Activated CD8-positive, alpha-beta memory T cell treated with anti-CD3 and anti-CD28 coated beads for 48 hours (primary cell): ENCODE results near the gene SKAP1.
A peak's percentile ranks its signal among the peaks of the same experiment; 100 is the strongest.

Experiments
- DNase-seq, 3 experiments: peaks; one replicate each; pipeline ENCODE4 v3.0.0-alpha.2; 2020; ENCODE audit warnings: low read depth in 2 of 3, low spot score in 2 of 3

SKAP1 gene

DNA sequence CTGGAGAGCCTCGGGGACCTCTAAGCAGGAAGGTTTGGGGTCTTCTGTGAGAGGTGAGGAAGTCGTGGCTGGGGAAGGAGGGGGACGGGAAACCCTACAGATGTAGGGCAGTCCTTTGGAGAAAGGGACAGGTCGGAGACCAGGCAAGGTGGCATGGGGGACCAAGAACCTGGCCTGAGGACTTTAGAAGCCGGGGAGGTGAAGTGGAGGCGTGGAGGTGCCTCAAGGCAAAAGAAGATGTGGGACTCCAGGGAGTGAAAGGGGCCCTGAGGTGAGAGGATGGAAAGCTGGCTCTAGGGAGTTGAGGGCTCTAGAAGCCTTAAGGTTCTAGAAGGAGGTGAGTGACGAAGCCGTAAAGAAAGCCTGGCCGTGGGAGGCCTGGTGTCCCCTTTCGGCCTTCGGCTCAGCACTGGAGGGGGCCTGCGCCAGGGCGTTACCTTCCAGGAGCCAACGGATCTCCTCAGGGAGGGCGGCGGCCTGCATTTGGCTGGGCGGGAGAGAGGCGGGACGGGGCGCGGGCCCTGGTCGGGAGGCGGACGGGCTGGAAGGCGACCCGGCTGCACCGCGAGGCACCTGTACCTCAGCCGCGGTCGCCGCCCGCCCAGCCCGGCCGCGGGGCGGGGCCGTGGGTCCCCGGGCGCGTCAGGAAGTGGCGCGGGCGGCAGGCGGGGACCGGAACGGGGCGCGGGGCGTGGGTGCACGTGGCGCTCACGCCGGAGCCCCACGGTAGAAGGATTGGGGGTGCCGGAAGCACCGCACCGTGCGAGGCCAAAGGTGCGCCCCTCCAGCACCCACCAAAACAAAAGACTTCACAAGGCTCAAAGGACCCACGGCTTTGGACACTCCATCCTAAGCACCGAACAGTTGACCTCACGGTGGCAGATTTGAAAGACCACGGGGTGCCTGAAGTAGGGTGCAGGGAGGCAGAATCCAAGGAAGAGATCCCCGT is at the start of gene SKAP1:
SKAP1 (minus strand) TSS at position 577 of the 949 bp plus-strand sequence.
- peak in 1 of 3 experiments; percentile 30 for DNase-seq

DNA sequence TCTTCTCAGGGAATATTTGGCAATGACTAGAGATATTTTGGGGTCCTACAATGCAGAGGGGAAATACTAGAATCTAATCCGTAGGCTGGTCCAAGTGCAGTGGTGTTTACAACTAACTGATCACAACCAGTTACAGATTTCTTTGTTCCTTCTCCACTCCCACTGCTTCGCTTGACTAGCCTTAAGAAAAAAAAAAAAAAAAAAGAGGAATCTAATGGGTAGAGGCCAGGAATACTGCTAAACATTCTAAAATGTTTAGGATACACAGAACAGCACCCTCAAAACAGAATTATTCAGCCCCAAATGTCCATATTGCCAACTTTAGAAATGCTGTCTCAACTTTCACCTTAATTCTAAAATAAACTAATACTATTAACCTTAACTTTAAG is 49.0 kb upstream of the SKAP1 start:
- no peak for DNase-seq

DNA sequence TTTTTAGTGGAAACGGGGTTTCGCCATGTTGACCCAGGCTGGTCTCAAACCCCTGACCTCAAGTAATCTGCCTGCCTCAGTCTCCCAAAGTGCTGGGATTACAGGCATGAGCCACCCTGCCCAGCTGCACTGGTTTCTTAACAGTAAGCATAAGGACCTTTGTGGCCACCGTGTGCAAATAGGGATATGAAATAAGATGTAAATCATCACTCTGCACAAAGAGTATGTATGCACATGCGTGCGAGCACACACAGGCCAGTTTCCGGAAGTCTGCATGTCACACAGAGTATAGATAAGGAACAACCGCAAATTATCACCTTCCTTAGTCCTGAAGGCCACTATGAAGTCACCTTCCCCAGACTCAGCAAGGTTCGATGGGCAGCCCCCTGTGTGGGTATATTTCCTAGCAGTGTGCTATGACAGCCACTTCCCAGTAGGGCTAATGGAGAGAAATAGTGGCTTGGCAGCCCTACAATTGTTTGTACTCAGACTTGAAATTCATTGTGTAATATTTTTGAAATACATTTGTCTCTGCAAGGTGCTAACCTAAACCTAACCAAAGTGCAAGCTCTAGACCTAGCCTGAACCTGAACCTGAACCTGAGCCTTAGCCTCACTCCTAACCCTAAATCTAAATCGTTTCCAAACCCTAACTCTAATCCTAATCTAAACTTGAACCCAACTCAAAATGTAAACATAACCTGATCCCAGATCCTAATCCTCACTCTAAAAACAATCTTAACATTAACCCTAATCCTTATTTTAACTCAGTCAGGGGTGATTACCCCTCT is 48.4 kb upstream of the SKAP1 start:
- no peak for DNase-seq

DNA sequence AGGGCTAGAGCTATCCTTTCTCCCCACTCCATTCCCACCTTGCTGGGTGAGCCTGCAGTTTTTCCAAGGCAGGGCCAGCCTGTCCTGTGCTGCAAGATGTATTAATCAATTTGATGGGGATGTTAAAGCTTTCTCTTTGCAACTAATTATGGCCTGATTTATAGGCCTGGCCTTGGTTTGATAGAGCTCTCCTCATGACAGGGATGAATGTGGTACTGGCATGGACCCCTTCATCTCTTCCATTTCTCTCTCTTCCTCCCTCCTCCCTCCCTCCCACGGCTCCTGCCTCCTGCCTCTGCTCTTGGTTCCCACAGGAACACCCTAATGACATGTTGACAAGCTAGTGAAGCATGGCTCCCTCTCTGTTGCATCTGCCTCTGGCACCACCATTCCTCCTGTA is 47.2 kb upstream of the SKAP1 start:
- DNase-seq: no peak

DNA sequence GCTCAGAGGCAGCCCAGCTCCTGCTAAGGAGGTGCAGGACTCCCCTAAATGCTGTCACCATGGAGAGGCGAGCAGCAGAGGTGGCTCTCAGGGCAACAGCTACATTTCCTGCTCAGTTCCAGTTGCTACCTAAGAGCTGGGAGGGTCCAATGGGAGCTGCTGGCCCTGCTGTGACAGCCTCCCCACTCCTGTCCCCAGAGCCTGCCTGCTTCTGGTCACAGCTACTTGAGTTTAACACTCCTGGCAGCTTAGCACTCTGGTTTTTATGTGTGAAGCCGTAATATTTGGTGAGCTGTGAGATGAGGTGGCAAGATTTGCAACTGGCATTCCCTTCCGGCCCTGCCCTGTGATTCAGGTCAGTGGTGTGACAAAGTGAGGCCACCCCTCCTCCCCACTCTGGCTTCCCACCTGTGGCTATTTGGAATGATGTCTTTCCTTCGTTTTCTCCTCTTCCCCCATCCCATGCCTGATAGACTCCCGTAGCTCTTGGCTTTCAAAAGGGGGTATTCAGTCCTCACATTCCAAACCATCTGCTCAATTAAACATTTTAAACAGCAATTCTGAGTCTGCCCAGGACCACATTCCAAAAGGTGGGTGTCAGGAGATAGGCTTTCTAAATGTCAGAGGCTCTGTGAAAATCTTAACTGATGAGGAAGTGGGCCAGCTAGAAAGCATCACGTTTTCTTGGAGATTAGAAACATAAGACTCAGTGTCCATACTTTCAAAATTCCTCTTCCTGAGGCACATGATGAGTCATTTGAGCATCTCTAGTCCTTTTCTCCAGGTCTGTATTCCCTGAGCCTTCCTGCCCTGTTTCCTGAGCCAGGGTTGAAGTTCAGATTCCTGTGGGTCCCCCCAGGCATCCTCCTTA is 42.6 kb upstream of the SKAP1 start:
- no peak for DNase-seq

DNA sequence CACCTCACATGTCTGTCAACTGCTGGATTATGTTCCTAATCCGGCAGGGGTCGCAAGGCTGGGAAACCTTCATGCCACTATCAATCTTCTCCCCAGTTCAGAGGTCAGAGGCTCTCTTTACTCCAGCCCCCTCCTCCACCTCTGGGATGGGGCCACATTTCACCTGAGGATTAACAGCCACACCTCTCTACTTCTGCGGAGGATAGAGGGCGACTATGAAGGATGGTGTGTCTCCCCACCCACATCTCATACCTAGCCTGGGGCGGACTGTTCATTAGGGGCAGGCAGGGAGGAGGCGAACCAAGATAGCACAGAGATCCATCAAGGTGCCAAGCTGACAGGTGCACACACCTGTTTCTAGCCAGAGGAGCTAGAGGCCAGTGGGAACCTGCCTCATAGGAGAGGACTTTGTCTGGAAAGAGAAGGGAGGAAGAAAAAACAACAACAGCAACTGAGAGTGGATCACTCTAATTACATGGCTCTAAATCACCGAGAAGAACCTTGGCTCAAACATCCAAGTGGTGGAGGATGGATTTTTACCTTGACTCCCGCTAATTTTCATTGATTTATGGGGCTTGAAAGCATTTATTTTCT is 41.9 kb upstream of the SKAP1 start:
- DNase-seq: no peak

DNA sequence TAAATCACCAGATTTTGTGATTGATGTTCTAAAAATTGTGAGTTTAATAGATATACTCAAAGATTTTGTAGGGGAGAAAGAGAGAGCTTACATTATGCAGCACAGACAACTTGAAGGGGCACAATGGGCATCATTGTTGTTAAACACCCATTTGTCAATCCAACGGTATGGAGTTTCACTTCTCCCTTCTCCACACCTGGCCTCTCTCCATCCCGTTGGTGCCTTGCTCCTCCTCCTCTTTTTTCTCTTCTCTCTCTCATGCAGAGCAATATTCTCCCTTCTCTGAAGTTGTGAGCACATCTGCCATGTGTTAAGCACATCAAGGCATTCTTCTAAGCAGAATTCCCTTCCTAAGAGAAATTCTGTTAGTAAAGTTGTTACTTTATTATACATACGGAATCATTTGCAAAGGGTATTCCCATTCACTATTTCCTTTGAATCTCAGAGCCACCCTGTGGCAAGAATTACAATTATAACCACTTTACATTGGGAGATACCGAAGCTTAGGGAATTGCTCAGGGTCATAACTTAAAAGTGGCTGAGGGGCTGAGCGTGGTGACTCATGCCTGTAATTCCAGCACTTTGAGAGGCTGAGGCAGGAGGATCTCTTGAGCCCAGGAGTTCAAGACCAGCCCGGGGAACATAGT is 40.5 kb upstream of the SKAP1 start:
- DNase-seq: no peak

DNA sequence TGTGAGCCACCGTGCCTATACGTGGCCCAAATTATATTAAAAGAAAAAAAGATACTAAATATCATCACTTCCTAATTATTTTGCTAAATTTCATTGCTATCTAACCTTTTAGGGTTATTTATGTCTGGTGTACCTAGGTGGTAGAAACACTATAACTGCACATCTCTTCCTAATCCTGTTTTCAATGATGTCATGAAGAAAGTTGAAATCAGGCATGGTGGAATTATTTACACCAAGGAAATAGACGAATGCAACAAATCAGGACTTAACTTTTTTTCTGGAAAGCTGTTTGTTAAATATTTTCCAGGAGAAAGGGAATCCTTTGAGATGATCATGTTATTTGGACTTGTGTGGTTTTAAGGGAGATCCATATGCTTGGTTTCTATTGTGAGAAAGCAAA is 39.2 kb upstream of the SKAP1 start:
- DNase-seq: no peak

DNA sequence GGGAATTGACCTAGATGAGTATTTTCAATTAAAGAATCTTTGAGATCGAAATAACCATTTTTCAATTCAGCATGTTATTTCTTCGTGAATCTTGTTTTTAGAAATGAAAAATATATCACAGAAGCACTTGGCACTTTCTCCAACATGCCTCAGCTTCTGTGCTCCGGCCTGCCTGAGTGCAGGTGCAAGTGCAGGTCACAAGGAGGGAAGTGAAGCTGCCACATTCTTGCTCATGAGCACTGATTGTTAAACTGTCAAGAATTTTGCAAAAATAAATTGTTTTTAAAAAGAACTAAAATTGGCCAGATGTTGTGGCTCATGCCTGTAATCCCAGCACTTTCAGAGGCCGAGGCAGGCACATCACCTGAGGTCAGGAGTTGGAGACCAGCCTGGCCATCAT is 38.3 kb upstream of the SKAP1 start:
- no peak for DNase-seq

DNA sequence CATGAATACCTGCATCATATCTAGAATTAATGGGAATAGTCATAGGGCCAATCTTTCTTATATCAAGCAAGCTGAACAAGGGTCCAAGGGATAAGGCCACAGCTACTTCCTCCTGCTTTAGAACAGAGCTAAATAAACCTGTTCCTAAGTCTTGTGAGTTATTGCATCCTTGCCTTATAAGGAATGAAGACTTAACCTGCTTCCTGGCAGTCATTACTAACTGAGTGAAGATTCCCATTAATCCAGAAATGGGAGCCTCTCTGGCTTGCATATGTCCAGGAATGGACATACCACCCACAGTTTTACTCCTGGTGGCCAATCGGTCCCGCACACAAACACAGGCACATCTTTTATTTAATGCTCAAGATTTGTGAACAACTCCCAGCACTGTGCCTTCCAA is 35.9 kb upstream of the SKAP1 start:
- no peak for DNase-seq

DNA sequence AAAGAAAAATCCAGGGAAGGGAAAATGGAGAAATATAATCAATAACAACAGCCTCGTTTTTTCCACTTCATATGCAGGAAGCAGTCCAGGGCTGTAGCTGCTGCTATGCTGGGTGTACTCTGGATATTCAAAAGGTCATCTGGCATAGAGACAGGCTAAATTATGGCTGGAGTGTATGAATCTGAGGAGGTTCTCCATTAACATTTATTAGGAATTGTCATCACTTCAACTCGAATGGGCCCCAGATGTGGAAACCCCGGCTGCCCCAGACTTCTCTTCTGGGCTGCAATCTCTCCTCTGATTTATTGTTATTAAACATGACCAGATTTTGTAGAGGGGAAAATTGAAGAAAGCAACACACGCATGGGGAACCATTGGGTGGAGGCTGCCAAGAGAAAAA is 33.5 kb upstream of the SKAP1 start:
- no peak for DNase-seq

DNA sequence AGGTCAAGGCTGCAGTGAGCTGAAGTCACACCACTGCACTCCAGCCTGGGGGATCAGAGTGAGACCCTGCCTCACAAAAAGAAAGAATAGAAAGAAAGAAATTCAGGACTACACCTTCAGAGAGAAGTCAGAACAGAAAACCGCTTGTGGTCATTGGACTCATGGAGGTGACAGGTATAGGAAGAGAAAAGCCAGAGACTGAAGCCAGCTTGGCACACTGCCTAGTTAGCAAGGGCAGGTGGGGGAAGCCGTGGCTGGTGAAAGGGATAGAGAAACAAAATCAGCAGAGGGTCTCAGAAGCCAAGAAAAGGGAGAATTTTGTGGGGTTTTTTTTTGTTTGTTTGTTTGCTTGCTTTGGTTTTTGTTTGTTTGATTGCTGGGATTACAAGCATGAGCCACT is 32.9 kb upstream of the SKAP1 start:
- no peak for DNase-seq

DNA sequence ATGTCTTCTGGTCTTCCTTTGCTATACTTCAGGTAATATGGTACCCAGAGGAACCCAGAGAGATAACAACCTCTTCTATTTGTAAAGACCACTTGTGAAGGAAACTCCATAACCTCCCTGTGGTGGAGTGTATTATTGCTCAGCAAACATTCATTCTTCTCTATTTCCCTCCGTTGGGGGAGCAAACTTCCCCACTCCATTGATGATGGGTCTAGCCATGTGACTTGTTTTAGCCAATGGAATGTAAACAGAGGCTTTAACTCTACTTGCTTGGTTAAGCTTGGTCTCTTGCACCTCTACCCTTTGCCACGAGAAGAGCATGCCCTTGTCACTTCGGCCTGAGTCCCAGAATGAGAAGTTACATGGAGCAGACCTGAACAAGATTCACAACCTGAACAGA is 30.0 kb upstream of the SKAP1 start:
- no peak for DNase-seq

DNA sequence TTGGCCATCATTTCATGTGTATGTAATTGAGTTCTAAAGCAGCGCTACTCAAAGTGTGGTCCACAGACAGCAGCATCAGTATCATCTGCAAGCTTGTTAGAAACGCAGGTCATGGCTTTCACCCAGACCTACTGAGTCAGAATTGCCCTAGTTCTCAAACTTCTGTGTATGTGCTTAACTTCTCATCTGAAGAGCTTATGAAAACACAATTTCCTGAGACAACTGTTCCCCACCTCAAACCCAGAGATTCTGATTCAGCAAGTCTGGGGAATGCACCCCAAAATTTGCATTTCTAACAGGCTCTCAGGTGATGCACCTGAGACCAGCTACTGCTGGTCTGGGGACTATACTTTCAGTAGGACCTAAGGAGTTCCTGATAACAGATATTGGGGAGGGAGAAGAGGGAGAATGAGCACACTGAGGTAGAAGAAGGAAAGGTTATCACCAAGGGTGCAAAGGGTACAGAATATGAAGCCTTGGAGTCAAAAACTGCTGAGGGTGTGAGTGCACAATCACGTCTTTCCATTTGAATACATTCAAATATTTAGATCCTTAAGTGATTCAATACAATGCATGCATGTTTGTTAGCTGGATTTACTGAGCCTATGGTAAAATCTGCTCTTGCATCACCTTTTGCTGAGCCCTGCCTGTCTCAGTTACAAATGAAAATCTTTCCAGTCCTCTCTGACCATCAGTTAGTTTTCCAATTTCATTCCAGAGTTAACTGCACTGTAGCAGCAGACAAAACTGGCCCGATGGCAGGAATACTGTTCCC is 29.2 kb upstream of the SKAP1 start:
- DNase-seq: no peak

DNA sequence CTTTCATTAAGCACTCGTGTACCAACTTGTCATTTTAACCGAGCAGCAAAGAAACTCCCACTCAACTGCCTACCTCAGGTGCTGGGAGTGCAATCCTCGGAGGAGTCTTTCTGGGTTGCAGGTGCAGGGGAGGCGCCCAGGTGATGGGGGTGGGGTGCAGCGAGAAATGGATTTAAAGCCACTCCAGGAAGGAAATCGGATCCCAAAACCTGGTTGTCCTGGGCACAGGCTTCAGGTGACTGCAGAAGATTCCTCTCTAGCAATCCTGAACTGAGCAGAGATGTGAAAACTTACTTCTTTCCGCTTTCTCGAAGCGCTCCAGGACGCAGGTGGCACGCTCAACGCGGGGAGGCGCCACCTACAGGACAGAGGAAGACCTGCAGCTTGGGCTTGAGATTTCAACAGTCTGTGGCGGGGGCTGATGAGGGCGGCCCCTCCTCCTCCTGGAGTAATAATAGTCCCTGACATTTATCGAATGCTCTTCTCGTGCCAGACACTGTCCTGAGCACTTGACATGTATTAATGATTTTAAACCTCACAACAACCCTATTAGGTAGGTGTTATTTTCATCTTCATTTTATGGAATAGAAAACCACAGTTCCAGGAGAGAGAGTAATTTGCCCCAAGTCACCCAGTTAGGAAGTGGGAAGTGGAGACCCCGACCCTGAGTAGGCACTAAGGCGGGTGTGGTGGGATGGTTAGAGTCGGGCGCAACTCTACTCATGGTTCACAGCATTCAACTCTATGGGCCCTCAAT is 27.2 kb upstream of the SKAP1 start:
- peak; percentile 40 to 51 (median 45) for DNase-seq

DNA sequence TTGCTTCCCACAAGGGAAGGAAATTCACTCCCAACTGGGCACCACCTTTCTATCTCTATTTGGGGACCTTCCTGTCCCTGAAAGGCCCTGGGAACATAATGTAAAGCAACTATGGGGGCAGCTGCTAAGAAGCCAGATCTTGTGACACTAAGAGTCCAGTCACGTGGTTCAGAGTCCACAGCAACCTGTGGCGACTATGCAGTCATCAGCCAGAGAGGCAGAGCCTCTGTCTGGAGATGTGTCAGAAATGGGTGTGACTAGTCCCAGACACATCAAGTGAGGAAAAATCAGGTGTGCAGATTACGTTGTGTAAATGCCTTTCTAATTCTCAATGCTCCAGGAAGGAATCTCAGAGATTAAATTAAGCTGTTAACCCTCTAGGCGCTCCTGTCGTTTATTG is 26.6 kb upstream of the SKAP1 start:
- no peak for DNase-seq

DNA sequence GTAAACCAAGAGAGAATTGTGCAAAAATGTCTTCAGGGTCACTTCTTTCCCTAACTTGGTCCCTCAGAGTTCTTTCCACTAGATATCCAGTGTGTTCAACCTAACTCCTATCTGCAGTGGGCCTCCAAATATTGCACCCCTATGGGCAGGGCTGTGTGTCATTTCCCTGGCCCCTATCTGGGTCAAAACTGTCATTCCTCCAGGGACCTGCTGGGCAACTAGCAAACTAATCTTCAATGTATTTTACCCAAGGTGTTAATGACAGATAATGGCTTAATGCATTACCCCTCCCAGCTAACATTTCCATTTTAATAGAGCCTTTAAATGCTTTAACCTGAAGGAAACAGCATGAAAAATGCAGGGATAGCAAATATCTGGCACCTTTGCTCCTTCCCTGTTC is 25.8 kb upstream of the SKAP1 start:
- no peak for DNase-seq

DNA sequence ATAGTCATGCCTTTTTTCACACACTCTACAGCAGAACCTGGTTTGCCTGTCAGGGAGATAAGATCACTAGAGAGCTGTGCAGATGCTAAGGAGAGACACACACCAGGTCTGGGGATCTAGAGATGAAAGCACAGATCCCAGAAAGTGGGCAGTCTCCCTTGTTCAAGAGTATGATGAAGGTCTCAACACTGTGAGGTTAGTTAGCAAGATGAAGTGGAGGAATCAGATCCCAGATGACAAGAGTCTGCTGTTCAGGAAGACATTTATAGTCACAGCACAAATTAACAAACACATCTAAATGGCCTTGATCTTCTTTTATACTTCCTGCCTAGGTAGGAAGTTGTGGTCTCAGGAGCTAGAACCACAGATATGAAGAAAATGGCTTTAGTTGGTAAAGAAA is 23.4 kb upstream of the SKAP1 start:
- no peak for DNase-seq

DNA sequence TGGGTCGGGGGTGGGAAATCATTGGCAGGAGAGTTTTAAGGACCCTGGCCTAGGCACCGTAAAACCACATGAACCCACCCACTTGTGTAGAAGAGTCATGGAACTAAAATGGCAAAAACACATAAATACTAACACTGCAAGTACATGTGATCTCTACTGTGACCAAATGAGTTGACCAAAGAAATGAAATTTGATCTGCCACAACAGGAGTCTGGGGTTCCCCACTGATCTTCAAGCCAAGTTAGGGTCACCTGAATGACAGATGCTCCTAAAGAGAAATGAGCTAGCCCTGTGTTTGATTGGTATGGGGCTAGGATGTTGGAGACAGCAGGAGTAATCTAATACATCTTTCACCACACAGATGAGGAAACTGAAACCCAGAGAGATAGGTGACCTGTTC is 21.5 kb upstream of the SKAP1 start:
- no peak for DNase-seq
